HEK293 (cell line): ENCODE data around the gene AMBRA1.

Experiments used
- CTCF ChIP-seq: fragments of 450-650 bp; formaldehyde crosslinking; IDR thresholded peaks from 2 replicates; pipeline ENCODE4 v1.5.1; 2016; ENCODE audit warnings: missing biosample characterization, missing genetic modification characterization
- KLF9 ChIP-seq: fragments of 450-650 bp; formaldehyde crosslinking; IDR thresholded peaks from 2 replicates; pipeline ENCODE4 v1.5.1; 2016; ENCODE audit warnings: missing biosample characterization, missing genetic modification characterization, low read depth
- YY1 ChIP-seq: fragments of 450-650 bp; formaldehyde crosslinking; IDR thresholded peaks from 2 replicates; pipeline ENCODE4 v1.5.1; 2018; ENCODE audit warnings: missing biosample characterization, missing genetic modification characterization
- ZBTB44 ChIP-seq: fragments of 450-650 bp; IDR thresholded peaks from 2 replicates; pipeline ENCODE4 v1.5.1; 2018; ENCODE audit warnings: missing biosample characterization, mild to moderate bottlenecking, missing genetic modification characterization
- ZBTB49 ChIP-seq: fragments of 450-650 bp; formaldehyde crosslinking; IDR thresholded peaks from 2 replicates; pipeline ENCODE4 v1.5.1; 2016; ENCODE audit warnings: missing biosample characterization, missing genetic modification characterization, low read depth
- ZNF600 ChIP-seq: fragments of 450-650 bp; formaldehyde crosslinking; IDR thresholded peaks from 2 replicates; pipeline ENCODE4 v1.5.1; 2016; ENCODE audit warnings: missing biosample characterization, missing genetic modification characterization

GRCh38 chr11:46499821-46500220 is 94.0 kb downstream of the AMBRA1 start:
- no peak for TF ChIP-seq ZBTB44 (tag by site-specific recombination)
- TF ChIP-seq YY1 (tag by site-specific recombination): no peak
- no peak for TF ChIP-seq CTCF (tag by site-specific recombination)
- no peak for TF ChIP-seq ZNF600
- TF ChIP-seq KLF9 (tag by site-specific recombination): no peak
- no peak for TF ChIP-seq ZBTB49 (tag by site-specific recombination)
